Measurements from ENCODE around the gene A3GALT2.

The A3GALT2 gene

DNA sequence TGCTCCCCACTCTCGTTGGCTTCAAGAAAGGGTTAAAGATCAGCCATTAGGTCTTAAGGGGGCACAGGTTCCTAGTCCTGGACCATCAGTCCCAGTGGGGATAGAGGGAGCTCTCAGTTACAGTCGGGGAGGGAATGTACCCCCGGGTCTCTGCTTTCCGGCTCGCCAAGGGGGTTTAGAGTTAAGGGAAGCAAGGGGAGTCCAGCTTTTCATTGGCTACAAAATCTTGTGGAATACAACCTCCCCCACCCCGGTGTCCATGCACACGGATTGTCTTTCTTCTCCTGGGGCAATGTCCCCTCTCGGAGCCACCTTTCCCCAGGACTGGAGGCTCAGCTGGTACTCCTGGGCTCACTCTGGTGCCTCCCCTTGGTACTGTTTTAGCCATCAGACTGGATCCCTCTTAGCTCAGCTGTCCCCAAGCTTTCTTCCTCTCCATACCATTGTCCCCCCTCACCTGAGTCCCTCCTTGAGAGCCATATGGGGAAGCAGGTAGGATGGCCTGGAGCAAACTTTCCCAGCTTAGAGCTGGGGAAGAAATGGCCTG, at the start of gene A3GALT2:
TSS of gene A3GALT2 (minus strand) at position 480 of the 547 bp plus-strand sequence. CDS start at position 480, 0 bp downstream.
- no peak for DNase-seq (ENCODE audit: low read depth, low spot score)

DNA sequence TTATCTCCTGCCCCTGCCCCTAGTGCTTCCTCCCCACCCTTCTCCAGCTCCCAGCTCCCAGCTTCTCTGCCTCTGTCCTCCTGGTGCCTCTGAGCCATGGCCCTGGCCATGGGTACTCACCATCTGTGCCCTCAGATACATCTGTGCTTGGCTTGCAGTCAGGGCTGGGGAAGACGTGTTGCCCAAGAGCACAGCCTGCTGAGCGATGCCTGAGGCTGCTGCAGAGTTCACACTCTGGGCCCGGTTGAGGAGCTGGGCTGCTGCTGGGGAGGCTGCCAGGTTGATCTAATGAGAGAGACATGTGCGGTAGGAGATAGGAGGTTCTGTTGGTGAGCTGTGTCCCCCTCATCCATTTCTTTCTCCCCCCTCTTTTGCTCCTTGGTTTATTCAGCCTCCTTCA, 49.4 kb upstream of the A3GALT2 start:
- no peak for DNase-seq (ENCODE audit: low read depth, low spot score)

DNA sequence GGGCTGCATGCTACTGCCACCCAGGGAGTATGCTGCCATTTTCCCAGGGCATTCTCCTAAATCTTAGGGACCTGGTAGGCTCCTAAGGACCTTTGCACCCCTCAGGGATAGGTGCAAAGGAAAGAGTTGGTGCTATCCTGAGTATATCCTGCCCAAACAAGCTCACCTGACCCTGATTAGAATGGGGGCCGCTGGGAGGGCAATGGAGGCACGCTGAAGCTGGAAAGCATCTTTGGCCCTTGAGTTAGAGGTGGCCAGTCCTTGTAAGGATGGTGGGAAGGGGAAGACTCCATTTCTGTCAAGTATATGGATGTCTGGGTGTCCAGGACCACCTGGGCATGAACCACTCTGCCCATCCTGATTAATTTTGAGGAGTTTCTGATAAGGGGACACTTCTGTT, 48.9 kb upstream of the A3GALT2 start:
- DNase-seq (ENCODE audit: low read depth, low spot score) = no peak

DNA sequence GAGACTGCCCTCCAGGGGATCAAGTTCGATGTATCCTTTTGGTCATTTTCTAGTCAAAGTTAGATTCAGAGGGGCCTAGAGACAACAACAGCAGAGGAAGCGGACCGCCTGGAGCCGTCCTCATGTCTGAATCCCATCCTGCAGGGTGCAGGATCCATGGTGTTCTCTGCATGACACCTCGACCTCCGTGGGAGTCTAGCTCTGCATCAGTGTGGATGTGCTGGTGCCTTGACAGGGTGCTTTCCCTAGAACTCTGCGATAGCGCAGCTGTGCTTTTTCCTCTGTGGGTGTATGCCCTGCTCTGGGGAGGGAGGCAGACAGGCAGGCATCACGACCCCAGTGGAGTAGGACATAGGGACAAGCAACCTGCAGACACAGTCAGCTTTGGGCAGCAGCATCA, 48.2 kb upstream of the A3GALT2 start:
- DNase-seq (ENCODE audit: low read depth, low spot score) = no peak

DNA sequence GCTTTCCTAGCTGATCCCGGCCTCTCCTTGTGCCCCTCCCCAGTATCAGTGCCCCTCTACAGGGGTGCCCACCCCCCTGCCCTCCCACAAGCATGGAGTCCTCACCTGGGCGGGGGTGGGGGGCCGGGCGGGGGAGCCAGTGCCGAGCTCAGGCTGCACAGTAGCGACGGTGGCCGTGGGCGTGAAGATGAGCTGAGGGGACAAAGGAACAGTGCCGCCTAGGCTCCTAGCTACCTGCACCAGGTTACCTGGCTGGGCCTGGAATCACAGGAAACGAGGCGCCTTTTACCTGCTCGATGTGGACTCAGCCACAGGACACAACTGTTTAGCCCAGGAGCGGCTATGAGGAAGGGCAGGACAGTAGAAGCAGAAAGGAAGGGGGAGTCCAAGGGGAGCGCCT, 47.5 kb upstream of the A3GALT2 start:
- DNase-seq (ENCODE audit: low read depth, low spot score) = no peak

DNA sequence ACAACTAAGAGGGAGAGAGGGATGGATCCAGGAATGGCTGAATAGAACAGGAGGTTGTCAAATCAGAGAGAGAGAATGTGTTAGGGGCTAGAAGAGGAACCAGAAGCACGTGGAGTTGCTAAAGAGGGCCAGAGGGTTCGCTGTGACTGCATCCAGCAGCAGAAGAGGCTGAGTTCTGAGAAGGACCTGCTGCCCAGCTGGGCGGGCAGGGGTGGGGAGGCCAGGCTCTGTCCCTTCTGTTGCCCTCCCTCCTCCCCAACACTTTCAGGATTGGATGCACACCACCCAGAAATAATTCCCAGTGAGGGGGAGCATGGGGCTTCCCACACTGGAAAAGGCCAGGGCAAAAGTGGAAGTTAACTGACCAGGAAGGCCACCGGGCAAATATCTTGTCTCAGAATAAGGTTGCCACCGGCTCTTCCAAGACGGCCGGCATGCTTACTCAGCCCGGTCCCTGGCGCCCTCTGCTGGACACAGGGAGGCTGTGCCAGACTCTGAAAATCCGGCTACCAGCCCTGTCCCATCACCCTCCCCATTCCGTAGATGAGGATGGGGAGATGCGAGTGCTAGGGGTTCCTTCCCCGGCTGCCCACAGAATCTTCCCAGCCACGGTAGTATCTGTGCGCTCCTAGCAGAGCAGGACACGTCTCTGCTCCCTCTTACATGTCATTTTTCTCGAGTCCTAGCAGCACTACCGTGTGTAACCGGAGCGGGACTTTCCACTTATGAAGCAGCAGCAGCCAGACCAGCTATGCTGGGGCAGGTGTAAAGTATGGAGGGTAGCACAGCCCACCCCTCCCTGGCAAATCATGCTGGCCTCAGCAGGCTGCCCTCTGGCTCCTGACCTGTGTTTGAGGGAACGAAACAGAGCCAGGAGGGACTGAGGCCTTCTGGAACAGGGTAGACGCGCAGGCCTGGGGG, 46.8 kb upstream of the A3GALT2 start:
- DNase-seq (ENCODE audit: low read depth, low spot score) = no peak

DNA sequence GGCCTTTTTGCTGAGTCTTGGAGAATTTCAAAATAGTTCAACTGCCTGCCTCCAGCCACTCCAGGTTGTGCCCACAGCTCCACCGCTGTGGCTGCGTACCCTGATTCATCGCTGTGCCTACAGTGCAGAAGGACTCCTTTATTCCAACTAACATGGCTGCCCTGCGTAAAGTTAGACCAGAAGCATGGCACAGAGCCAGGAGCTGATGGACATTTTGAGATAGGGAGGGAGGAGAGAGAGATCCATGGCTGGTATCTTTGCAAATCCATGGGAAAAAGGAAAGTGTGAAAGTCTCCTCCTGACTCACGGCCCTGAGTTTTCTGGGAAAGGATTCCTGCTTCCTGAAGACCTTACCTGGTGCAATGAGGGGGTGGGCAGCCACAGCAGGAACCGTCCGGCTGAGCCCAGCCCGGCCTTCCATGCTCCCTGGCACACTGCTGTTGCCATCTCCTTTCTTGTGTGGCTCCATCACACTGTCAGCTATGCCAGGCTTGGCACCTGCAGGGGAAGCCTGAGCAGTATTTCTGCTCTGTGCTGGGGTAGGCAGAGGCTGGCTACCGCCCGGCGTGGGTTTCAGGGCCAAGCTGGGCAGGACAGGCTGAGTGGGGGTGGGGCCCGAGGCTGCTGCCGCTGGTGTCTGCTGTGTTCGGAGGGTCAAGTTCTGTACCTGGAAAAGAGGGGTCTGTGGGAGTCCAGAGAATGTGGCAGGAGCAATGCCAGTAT, 46.0 kb upstream of the A3GALT2 start:
- DNase-seq (ENCODE audit: low read depth, low spot score) = no peak

DNA sequence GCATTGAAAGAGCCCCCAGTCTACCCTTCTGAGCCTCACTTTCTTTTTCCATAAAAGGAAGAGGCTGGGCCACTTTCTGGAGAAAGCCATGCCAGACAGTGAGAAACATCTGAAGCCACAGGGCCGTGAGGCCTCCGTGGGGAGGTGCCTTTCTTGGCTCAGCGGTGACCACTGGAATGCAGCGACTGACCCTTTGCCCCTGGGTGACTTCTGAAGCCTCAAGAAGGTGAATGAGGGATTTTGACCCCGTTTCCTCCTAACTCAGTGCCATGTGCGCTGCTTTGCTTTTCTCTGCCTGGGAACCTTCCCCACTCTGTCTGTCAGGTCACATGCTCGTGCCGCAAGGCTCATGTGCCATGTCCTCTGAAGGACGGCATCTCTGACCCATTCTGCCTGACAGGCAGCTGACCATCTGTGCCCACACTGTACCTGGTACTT, 44.7 kb upstream of the A3GALT2 start:
- no peak for DNase-seq (ENCODE audit: low read depth, low spot score)

DNA sequence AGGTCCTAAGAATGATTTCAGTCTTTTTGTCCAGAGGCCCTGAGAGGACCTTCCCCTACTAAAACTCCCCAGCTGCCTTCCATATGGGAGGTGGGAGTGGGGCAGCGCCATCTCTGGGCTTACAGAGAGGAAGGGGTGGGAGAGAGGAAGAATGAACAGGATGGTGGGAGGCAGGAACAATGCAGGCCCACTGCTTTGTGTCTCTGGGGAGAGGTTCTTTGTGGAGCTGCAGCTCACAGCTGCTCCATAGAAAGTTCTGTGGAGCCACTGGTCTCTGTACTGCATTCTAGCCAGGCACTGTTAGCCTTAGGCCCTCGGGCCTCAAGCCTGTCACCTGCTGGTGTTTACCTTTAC, 43.6 kb upstream of the A3GALT2 start:
- DNase-seq (ENCODE audit: low read depth, low spot score) = no peak

DNA sequence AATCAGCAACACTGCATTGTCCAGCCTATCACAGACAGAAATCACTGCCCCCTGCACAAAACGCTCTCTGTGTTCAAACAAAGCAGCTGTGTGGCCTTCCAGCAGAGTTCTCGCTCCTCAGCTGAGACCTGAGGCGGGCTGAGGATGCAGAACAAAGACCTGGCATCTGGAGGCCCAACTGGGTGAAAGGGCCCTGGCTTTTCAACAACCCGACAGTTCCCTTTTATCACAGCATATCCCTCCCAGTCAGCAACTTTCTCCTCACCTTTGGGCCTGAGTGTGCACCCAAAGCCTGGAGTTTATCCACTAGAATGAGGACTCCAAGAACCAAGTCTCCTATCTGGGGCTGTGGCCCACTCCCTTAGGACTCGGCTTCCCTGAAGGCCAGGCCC, 42.6 kb upstream of the A3GALT2 start:
- DNase-seq (ENCODE audit: low read depth, low spot score) = no peak

DNA sequence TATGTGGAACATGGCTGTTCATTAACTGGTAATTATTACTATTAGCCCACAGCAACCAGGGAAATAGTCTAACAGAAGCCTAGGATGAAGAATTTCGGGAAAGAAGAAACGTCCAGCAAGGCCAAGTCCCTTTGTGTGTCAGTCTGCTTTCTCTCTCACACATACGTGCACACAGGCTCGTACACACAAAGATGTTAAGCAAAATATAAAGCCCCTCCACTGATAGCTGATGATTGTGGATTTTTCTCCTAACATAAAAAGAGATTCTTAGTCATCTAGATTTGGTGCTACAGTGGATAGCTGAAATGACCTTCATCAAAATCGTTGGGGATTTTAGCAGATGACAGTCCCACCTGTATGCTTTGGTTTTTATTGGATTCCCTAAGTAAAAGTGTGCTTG, 42.1 kb upstream of the A3GALT2 start:
- no peak for DNase-seq (ENCODE audit: low read depth, low spot score)

DNA sequence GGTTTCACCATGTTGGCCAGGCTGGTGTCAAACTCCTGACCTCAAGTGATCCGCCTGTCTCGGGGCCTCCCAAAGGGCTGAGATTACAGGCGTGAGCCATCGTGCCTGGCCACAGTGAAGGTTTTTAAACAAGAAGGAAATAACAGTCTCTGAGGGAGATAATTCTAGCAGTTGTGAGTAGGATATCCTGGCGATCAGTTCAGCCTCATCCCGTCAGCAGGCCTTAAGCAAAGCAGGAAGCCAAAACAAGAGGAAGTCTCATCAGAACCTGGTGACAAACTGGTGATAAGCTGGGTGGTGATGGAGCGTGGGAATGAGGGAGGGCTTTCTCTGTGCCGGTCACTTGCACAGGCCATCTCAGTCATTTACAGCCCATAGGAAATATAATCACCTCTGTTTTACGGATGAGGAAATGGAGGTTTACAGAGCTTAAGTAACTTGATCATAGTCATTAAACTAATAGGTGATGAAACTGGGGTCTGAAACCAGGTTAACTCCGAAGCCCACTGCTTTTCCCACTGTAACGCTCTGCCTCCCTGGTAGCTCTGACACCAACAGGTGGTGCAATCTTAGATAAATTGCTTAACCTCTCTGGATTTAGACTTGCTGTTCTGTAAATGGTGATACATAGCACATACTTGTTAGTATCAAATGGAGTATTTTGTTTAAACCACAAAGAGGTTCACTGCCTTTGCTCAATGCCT, 40.8 kb upstream of the A3GALT2 start:
- no peak for DNase-seq (ENCODE audit: low read depth, low spot score)

DNA sequence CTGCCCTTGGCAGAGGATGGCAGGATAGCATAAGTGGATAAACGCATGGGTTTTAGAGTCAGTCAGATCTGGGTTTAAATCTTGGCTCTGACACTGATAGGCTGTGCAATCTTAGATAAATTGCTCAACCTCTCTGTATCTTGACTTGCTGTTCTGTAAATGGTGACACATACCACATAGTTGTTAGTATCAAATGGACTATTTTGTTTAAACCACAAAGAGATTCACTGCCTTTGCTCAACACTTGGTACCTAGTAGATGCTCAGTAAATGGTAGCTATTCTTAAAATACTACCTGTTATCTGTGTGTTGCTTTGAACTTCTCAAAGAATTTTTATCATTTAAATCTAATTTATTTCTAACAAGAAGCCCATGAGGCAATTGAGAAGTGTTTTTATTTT, 39.5 kb upstream of the A3GALT2 start:
- no peak for DNase-seq (ENCODE audit: low read depth, low spot score)

DNA sequence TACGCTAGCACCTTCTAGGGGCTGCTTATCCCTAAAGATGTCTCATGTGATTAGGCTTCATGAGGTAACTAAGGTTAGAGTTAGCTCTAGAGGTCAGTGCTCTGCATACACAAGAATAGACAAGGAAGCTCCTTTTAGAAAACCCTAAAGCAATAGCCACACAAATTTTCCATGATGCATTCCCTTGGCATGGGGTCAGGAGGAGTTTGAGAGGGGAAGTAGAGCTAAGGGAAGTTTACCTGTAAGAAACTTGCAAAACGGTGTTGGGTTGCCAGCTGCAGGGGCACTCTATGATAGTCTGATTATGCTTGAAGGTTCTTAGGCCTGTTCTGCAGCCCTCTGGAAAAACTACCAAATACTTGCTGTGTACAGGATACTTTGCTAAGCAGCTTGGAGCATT, 39.0 kb upstream of the A3GALT2 start:
- DNase-seq (ENCODE audit: low read depth, low spot score) = no peak

DNA sequence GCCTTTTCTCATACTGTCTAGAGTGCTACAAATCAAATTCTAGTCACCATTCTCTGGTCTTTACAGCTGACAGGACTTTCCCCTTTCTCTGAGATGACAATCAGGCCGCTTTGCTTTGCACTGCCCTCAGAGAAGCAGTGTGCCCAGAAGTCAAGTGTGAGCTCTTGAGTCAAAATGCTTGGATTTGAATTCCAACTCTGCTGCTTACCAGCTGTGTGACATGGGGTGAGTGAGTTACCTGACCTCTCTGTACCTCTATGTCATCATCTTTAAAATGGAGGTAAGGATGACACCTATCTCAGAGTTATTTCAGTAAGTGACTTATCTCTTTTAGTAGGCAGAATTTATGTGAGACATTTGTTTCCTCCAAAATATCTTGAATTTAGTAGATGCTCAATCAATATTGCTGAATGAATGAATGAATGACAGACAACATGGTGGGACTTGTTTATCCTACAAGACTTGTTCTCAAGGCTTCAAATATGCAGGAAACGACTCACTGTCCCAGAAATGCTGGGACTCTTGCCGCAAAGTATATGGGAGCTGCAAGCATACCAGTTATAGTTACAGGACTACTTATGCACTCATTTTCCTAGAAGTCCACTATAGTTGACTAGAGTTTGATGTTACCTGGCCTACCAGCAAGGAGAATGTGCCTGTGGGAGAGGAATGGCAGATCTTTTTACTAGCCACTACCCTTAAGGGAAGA, 38.1 kb upstream of the A3GALT2 start:
- no peak for DNase-seq (ENCODE audit: low read depth, low spot score)

DNA sequence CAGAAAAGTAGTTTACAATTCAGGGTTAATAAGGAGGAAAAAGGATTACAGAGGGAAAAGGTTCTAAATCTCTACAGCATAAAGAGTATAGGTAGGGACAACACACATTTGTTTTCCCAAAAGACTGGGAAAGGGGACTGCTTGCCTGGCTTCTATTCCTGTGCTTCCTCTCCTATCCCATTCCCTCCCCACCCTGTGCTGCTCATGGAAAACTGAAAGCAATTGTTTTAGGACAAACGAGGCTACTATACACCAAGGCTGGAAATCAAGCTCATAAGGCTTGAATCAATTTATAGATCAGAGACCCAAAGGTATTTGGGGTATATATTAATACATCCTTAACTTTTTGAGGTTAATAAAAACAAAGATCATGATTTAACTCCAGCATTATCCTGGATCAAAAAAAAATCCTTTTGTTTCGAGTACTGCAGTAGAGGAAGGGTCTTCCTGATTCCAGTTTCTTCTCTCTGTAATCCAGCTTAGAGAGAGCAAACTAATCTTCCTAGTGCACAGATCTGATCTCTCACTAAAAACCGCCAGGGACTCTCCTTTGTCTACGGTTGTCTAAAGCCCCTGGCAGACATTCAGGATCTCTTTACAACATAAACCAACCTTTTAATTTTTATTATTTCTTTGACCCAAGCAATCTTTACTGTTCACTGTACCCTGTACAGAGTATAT, 37.4 kb upstream of the A3GALT2 start:
- no peak for DNase-seq (ENCODE audit: low read depth, low spot score)

DNA sequence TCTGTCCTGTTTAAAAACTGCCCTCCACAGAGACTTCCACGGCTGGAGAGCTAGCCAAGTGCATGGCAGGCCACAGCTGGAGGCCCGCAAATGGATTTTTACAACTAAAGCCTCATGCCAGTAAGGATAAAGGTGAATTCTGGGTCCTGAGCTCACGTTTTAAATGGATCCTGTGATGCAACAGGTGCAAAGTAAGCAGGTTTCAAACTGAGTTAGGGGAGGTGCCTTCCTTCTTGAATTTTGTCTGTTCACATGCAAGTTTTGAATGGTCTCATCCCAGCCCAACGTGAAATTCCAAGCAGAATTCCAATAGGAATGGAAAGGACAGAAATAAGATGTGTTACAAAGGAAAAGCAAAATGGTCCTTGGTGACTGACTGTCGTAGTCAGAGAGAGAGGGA, 36.2 kb upstream of the A3GALT2 start:
- DNase-seq (ENCODE audit: low read depth, low spot score) = no peak

DNA sequence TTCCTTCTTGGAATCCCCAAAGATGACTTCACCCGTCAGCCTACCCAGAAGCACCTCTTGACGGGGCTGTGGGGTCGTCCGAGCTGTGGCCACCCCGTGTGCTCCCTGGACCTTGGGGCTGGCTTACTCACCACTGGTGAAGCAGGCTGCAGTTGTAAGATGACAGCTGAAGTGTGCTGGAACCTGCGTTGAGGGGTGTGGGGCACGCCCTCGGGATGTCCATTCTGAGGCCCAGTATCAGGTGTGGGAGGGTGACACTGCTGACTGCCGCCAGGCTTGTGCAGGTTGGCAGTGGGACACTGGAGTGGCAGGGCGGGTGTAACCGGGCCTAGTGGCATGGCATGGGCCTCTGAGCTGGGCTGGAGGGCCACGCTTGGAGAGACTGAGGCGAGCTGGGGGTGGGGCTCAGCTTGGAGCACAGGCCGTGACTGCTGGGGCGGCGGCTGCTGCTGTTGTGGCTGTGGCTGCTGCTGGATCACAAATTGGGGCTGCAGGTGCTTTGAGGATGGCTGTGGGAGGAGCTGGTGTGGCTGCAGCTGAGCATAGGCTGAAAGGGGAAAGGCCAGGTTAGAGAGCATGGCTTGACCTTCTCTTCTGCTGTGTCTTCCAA, 33.9 kb upstream of the A3GALT2 start:
- DNase-seq (ENCODE audit: low read depth, low spot score) = no peak

DNA sequence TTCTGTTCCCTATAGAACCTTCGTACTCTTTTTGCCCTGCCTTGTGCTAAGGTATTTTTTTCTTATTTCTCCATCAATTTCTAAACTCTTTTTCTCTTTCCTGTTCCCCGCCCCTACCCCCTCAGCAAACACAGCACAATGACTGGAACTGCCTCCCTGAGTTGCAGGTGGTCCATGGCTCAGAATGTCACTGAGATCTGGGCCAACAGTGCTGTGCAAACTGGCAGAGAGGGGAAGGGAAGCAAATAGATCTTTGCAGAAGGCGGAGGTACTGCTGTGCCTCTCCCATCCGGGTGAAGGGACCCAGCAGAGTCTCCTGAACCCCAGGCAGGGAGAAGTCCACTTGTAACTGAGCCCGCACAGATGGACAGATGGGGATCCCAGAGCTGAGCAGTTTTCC, 32.6 kb upstream of the A3GALT2 start:
- DNase-seq (ENCODE audit: low read depth, low spot score) = no peak

DNA sequence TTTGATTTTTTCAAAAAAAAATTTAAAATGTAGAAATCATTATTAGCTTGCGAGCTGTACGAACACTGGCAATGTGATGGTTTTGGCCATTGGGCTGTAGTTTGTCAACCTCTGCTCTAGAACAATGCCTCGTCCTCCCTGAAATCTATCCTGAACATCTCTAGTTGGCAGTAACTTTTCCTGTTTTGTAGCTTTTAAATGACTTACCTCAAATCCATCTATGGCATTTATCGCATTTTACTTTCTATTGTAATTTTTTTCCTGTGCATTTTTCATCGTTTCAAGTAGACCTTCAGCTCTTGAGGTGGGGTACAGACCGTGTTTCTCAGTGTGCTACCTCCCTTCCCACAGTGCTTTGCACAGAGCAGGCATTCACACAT, 30.4 kb upstream of the A3GALT2 start:
- DNase-seq (ENCODE audit: low read depth, low spot score) = no peak
